Stomach (tissue), 9 donors: ENCODE data around the gene EREG. TPM values are rescaled to one million over a fixed set of nuclear protein-coding genes. Genes with fewer than 3 reads are reported as not detected.

Experiments
- DNase-seq, 2 donors: peaks; one replicate each; pipeline versions ENCODE4 v3.0.0 to v3.0.0-alpha.2; 2013 to 2019
- H3K27ac ChIP-seq, 5 donors: fragments of 200-600 bp in 4 of 5; sonication (generic) in 4 of 5; one replicate each; pipeline ENCODE4 v1.5.1; 2013 to 2019; ENCODE audit warnings: mild to moderate bottlenecking in 1 of 5, moderate library complexity in 1 of 5
- H3K27me3 ChIP-seq, 3 donors: fragments of 200-600 bp; sonication (generic); one replicate each; pipeline ENCODE4 v1.5.1; 2017 to 2019; ENCODE audit warnings: mixed run types in 1 of 3
- H3K36me3 ChIP-seq, 4 donors: fragments of 200-600 bp; sonication (generic); 1 replicate in 3 of 4; 2 replicates in 1 of 4; pipeline ENCODE4 v1.5.1; 2016 to 2019
- H3K4me1 ChIP-seq, 4 donors: fragments of 200-600 bp; sonication (generic); one replicate each; pipeline ENCODE4 v1.5.1; 2016 to 2019
- H3K4me3 ChIP-seq, 4 donors: fragments of 200-600 bp; sonication (generic) in 3 of 4; one replicate each; pipeline ENCODE4 v1.5.1; 2016 to 2019; ENCODE audit warnings: mild to moderate bottlenecking in 1 of 4
- H3K9me3 ChIP-seq, 4 donors: fragments of 200-600 bp; sonication (generic); one replicate each; pipeline ENCODE4 v1.5.1; 2016 to 2019
- EP300 ChIP-seq: sonication (generic); formaldehyde crosslinking; IDR thresholded peaks from one replicate; pipeline ENCODE4 v1.6.1; 2017; ENCODE audit warnings: antibody characterized with exemption
- POLR2A ChIP-seq, 4 donors: fragments of 450-650 bp; IDR thresholded peaks; one replicate each; pipeline ENCODE4 v1.6.1; 2016; ENCODE audit warnings: antibody characterized with exemption in 4 of 4, control low read depth in 2 of 4, mild to moderate bottlenecking in 1 of 4, moderate library complexity in 1 of 4
- POLR2AphosphoS5 ChIP-seq, 3 donors: sonication (generic); formaldehyde crosslinking; IDR thresholded peaks; one replicate each; pipeline ENCODE4 v1.6.1; 2016; ENCODE audit warnings: antibody characterized with exemption in 3 of 3
- WGBS, 5 donors: extraction: QIAGEN DNeasy Blood & Tissue Kit in 3 of 5; methylation state at CpG; one replicate each; pipeline versions ENCODE4 v1.1.5 to v1.1.7; 2013 to 2018; 5-methylcytosine and 5-hydroxymethylcytosine counted together
- intact Hi-C: fragments of 100-400 bp; cut with DNase I; formaldehyde crosslinking; loops from one replicate; pipeline ENCODE4 v1.15.1; 2023; ENCODE audit warnings: low total_unique reads
- polyA plus RNA-seq, 3 donors: library from polyadenylated mRNA; stranded (reverse); fragments of 200-250 nt; gene quantifications; one replicate each; pipeline ENCODE4 v1.2.3, GENCODE V29; 2013
- total RNA-seq, 5 donors: library from RNA; depleted of rRNA; stranded (reverse); fragments of >200 nt; gene quantifications; one replicate each; pipeline versions ENCODE4 v1.1.0 to v1.2.3, GENCODE V29; 2014 to 2016
- TF ChIP-seq, protein P1 (sequence below), 7 experiments: fragments of 450-650 bp in 4 of 7; fragments of 200-600 bp in 3 of 7; sonication (generic) in 3 of 7; IDR thresholded peaks; one replicate each; pipeline ENCODE4 v1.5.1; 2016 to 2019; ENCODE audit warnings: antibody characterized with exemption in 7 of 7, control low read depth in 2 of 7, mild to moderate bottlenecking in 1 of 7
- donor health status: healthy with polysubstance abuse.
- donor health status: Bipolar disorder and iron deficiency.
- donor health status: healthy.

EREG gene
- total and polyA plus RNA-seq, 8 donors, result 0.62 to 1.8 (median 0.73) TPM; not detected in 5

DNA sequence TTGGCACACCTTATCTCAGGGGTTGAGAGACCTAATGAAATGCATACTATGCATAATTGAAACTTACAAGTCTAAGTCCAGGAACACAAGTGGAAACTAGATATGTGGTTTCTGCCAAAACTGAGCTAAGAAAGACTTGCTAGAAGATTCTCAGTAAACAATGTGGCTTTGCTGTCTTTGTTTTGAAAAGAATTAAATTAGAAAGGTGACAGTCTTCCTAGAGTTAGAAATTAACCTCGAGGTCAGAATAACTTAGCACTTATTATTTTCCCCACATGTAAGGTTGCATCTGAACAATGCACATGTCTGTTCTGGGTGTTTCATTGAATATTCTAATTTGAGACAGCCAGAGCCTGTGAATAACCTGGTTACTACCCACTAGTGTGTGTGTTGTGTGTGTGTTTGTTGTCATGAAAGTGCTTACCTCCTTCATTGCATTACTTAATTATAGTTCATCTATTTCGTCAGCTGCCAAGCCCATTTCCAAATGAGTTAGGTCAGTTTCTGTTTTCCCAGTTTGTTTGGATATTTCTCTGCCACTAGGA is 1.5 kb downstream of the EREG start:
- WGBS, 5 donors, result 49 to 63% (median 56%) methylated on average over 2 of the region's 2 CpGs
- Histone ChIP-seq H3K27ac (no peak overlapping the region), H3K36me3 (no peaks in the 10 kb centered on the region), H3K27me3 (peaks cover 0 to 23% (median 16%) of the 10 kb centered on the region in 3 donors), H3K4me3 (peak overlapping the region in 1 of 4 donors; percentile 52), H3K4me1 (peaks cover 13 to 24% (median 17%) of the 10 kb centered on the region in 4 donors), H3K9me3 (no peaks in the 10 kb centered on the region)
- DNase-seq, result no peak
- TF ChIP-seq EP300, result no peak
- TF ChIP-seq, protein P1, sequence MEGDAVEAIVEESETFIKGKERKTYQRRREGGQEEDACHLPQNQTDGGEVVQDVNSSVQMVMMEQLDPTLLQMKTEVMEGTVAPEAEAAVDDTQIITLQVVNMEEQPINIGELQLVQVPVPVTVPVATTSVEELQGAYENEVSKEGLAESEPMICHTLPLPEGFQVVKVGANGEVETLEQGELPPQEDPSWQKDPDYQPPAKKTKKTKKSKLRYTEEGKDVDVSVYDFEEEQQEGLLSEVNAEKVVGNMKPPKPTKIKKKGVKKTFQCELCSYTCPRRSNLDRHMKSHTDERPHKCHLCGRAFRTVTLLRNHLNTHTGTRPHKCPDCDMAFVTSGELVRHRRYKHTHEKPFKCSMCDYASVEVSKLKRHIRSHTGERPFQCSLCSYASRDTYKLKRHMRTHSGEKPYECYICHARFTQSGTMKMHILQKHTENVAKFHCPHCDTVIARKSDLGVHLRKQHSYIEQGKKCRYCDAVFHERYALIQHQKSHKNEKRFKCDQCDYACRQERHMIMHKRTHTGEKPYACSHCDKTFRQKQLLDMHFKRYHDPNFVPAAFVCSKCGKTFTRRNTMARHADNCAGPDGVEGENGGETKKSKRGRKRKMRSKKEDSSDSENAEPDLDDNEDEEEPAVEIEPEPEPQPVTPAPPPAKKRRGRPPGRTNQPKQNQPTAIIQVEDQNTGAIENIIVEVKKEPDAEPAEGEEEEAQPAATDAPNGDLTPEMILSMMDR (IDR thresholded peaks at IDR 0.05), result no peak
- intact Hi-C loops, result no loop called here

DNA sequence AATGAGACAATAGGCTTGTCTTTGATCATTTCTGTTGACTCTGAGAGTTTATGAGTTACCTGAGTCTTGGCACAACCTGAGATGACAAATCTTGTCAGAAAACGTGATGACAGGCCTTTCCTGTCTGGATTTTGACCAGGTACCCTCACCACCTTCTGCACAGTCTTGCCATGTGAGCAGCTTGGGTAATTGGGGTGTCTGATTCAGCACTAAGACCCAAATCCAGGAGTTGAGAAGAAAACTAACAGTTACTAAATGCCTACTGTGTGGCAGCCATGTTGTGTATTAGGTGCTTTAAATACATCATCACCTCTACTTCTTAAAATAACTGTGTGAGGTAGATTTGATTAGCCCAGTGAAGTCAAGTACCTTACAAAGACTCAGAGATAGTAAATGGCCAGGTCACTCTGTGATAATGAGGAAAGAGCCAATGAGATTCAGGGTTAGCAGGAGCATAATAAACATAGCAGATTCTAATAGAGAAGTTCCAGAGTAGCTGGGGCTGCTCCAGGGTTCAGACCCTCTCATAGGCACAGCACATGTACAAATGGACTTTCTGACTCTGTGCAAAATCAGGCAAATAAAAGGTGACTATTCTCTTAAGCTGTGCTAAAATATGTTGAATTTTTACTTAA is 2.8 kb downstream of the EREG start:
- Histone ChIP-seq H3K36me3 (no peaks in the 10 kb centered on the region), H3K27ac (no peak overlapping the region), H3K27me3 (peaks cover 0 to 23% (median 16%) of the 10 kb centered on the region in 3 donors), H3K4me3 (no peak overlapping the region), H3K9me3 (no peaks in the 10 kb centered on the region), H3K4me1 (peaks cover 13 to 24% (median 17%) of the 10 kb centered on the region in 4 donors)
- no peak for DNase-seq
- 18 to 34% (median 29%) methylated on average over 1 of the region's 1 CpG for WGBS, 5 donors
- intact Hi-C loops, result no loop called here
- TF ChIP-seq EP300, result no peak
- TF ChIP-seq, protein P1 (IDR thresholded peaks at IDR 0.05), result no peak
- TF ChIP-seq POLR2A (IDR thresholded peaks at IDR 0.05), result no peak
- no peak for TF ChIP-seq POLR2AphosphoS5 (IDR thresholded peaks at IDR 0.05)

DNA sequence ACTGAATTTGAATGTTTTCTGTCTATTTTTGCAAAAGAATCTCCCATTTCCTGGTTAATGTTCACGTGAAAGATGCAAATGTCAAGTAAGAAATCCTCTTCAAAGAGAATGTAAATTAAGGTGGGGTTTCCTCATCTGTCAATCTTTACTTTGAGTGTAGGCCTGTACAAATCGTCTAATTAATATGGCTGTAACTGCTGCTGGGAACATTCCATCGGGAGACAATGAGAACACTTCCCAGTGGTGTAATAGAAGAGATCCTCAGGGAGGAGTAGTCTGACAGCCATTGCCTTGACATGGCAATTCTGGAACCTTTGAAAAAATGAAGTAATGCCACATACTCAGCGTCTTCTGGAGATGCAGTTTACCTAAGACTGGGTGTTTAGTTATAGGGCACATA is 3.7 kb downstream of the EREG start:
- no peaks in the 10 kb centered on the region for H3K9me3 ChIP-seq
- peaks cover 13 to 24% (median 17%) of the 10 kb centered on the region in 4 donors for H3K4me1 ChIP-seq
- H3K36me3 ChIP-seq, result no peaks in the 10 kb centered on the region
- no peak overlapping the region for H3K4me3 ChIP-seq
- no peak overlapping the region for H3K27ac ChIP-seq
- intact Hi-C loops, result no loop called here
- peaks cover 0 to 23% (median 16%) of the 10 kb centered on the region in 3 donors for H3K27me3 ChIP-seq
- 62 to 69% (median 65%) methylated on average over 4 of the region's 4 CpGs for WGBS, 5 donors
- no peak for DNase-seq
- TF ChIP-seq EP300 (no peak), POLR2AphosphoS5 (IDR thresholded peaks at IDR 0.05) (no peak), POLR2A (IDR thresholded peaks at IDR 0.05) (no peak)
- TF ChIP-seq, protein P1 (IDR thresholded peaks at IDR 0.05), result no peak

DNA sequence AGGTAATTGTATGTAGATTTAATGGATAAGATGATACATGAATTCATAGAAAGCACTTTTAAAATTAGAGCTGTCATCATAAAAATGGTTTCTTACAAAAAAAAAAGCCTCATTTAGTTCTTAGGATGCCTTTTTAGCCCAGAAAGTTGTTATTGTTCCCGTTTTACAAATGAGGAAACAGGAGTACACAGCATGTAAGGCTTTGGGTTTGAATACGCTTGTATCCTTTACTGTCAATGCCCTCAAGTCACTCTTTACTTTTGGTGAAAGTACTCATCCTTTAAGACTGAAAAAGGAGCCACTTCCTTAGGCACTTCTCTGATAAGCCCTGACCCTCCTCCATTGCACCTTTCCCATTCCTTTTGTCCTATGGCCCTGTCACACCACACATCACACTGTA is 4.9 kb downstream of the EREG start:
- no peaks in the 10 kb centered on the region for H3K9me3 ChIP-seq
- DNase-seq, result no peak
- no peak overlapping the region for H3K4me3 ChIP-seq
- TF ChIP-seq POLR2AphosphoS5 (IDR thresholded peaks at IDR 0.05) (no peak), POLR2A (IDR thresholded peaks at IDR 0.05) (no peak), EP300 (no peak)
- TF ChIP-seq, protein P1 (IDR thresholded peaks at IDR 0.05), result no peak
- H3K36me3 ChIP-seq, result no peaks in the 10 kb centered on the region
- no peak overlapping the region for H3K27ac ChIP-seq
- peaks cover 0 to 10% (median 9%) of the 10 kb centered on the region in 3 donors for H3K27me3 ChIP-seq
- intact Hi-C loops, result loop anchor here (10.0 kb wide), 1 partner anchor 165 kb away; no protein-coding TSS in a partner anchor
- 63 to 82% (median 75%) methylated on average over 2 of the region's 2 CpGs for WGBS, 5 donors
- H3K4me1 ChIP-seq, result peaks cover 10 to 20% (median 11%) of the 10 kb centered on the region in 4 donors
